DLD1 (cell line): Measurements from ENCODE around the gene IFIT1B.
"Not testable (repeated sequence)": the region's sequence is repeated elsewhere in the genome, so short reads cannot be mapped to it uniquely, and the experiment has no call there.

Source experiments
- in situ Hi-C: cut with HindIII; loops from 2 replicates; pipeline ENCODE4 v1.10.0; 2017; ENCODE audit warnings: low sequenced_read_pairs

IFIT1B gene, protein sequence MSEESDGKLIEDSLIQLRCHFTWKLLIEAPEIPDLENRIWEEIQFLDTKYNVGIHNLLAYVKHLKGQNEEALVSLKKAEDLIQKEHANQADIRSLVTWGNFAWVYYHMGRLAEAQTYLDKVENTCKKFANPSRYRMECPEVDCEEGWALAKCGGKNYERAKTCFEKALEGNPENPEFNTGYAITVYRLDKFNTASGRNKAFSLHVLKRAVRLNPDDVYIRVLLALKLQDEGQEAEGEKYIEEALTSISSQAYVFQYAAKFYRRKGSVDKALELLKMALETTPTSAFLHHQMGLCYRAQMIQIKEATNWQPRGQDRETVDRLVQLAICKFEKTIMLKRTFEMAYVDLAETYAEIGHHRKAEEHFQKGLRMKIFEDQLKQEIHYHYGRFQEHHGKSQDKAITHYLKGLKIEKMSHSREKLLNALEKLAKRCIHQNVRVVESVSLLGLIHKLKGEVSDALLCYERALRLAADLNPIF

GRCh38 chr10:89377705-89378637, at the start of gene IFIT1B:
TSS of gene IFIT1B (plus strand) at chr10:89378056. CDS start at chr10:89378136, 80 bp downstream.
- in situ Hi-C loops: no loop called here

- in situ Hi-C loops: no loop called here
Measured at GRCh38 chr10:89329151-89329550, 48.7 kb upstream of the IFIT1B start.

DNA sequence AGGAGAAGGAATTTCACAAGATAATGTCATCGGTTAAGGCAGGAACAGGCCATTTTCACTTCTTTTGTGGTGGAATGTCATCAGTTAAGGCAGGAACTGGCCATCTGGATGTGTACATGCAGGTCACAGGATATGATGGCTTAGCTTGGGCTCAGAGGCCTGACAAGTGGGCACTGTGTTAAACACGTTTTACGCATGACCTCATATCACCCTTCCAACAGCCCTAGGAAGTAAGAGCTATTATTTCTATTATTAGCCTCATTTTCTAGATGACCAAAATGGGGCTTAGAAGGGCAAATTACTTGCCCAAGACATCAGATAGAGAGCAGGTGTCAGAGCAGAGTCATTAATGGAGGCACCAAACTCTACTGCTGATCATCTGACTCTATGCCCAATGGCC, 47.8 kb upstream of the IFIT1B start:
- in situ Hi-C loops: not testable (repeated sequence)

DNA sequence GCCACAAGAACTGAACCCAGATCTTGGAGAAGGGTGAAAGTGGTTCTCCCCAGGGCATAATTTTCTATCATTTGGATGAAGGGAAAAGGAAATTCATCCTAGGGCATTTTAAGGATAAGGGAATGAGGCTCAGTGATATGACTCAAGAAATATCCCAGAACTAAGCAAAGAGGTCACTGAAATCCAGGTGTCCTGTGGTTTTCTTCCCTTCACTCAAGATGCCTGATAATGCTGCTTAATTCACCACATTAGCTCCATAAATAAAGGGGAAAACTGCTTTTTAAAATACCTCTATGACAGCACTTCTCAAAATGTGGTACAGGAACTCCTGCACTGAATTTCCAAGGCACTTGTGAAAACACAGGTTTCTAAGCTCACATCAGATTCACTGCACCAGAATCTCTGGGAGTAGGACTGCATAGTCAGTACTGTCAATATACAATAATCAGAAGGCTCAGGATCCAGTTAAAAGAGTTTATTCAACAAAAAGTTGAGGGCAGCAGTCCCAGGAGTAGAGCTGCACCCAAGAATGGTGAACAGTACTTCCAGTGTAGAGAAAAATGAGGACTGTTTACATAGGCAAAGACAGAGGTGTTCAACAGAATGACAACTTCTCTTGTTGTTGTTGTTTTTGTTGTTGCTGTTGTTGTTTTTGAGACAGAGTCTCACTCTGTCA, 47.2 kb upstream of the IFIT1B start:
- in situ Hi-C loops: no loop called here

DNA sequence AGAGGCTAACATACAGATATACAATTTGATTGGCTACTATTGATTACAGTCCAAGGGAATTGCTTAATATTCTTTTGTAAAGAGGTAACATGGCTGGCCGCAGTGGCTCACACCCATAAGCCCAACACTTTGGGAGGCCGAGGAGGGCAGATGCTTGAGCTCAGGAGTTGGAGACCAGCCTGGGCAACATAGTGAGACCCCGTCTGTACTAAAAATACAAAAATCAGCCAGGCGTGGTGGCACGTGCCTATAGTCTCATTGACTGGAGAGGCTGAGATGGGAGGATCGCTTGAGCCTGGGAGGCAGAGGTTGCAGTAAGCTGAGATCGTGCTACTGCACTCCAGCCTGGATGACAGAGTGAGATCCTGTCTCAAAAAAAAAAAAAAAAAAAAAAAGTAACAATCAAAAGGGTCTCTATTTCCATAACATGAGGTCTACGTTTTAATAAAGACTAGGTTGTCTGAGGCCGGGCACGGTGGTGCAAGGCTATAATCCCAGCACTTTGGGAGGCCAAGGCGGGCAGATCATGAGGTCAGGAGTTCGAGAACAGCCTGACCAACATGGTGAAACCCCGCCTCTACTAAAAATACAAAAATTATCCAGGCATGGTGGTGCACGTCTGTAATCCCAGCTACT, 46.3 kb upstream of the IFIT1B start:
- in situ Hi-C loops: not testable (repeated sequence)

- in situ Hi-C loops: no loop called here
Measured at GRCh38 chr10:89332123-89332633, 45.7 kb upstream of the IFIT1B start.

DNA sequence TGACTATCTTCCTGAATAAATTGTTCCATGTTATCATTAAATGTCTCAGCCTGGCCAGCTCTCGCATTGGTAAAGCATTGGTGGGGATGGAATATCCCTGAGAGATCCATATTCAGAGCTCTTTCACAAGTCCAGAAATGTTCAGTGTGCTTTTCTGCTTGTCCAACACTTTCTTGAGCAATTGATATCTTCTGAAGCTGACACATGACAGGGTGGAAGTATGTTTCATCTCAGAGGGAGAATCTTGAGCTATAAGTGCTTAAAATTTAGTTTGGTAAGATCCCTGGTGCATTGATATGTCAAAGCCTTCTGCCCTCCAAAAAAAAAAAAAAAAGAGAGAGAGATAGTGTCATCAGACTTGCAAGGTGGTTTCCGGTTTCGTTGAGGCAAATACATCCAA, 42.6 kb upstream of the IFIT1B start:
- in situ Hi-C loops: no loop called here

DNA sequence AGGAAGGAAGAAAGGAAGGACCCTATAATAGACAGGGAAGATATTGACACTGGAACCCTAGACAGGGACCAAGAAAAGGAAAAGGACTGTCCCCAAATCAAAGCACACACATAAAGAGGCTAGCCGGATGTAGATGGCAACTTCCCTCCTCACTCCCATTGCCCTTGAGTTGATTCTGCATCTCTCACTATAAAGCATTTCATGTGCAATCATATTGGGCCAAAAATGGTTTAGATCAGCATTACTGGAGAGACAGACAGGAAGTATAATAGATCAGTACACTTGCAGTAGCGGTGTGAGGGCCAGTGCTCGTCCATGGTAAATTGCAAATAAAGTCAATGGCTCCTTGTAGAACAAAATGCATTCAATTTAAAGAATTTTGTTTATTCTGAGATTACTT, 41.6 kb upstream of the IFIT1B start:
- in situ Hi-C loops: no loop called here

DNA sequence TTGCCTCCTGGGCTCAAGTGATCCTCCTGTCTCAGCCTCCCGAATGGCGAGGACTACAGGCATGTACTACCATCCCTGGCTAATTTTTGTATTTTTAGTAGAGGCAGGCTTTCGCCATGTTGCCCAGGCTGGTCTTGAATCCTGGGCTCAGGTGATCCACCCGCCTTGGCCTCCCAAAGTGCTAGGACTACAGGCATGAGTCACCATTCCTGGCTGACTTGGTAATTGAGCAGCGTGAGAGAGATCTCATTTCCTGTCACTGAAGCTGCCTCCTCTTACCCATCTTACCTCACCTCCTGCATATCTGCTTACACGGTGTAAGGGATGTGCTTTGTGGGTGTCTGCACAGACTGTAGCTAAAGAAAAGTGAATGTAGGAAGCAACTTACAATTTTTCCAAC, 40.4 kb upstream of the IFIT1B start:
- in situ Hi-C loops: no loop called here

- in situ Hi-C loops: no loop called here
Measured at GRCh38 chr10:89338713-89339112, 39.1 kb upstream of the IFIT1B start.

DNA sequence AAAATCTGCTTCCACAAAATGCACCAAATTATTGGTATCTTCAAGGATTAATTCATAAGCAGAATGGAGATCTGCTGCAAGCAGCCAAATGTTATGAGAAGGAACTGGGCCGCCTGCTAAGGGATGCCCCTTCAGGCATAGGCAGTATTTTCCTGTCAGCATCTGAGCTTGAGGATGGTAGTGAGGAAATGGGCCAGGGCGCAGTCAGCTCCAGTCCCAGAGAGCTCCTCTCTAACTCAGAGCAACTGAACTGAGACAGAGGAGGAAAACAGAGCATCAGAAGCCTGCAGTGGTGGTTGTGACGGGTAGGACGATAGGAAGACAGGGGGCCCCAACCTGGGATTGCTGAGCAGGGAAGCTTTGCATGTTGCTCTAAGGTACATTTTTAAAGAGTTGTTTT, 38.0 kb upstream of the IFIT1B start:
- in situ Hi-C loops: no loop called here

DNA sequence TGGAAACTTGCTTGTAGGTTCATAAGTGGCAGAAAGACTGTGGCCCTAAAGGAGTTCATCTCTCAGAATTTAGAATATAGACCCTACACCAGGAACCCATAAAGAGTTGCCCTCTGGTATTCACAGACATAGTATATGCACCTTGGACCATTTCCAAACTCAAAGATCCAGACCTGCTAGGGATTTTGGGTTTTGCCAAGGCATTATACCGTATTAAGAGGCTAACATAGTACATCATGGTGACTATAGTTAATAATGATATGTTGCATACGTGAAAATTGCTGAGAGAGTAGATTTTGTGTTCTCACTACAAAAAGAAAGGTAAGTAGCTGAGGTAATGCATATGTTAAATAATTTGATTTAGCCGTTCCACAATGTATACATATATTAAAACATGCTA, 36.2 kb upstream of the IFIT1B start:
- in situ Hi-C loops: no loop called here

- in situ Hi-C loops: no loop called here
Measured at GRCh38 chr10:89342206-89342958, 35.5 kb upstream of the IFIT1B start.

DNA sequence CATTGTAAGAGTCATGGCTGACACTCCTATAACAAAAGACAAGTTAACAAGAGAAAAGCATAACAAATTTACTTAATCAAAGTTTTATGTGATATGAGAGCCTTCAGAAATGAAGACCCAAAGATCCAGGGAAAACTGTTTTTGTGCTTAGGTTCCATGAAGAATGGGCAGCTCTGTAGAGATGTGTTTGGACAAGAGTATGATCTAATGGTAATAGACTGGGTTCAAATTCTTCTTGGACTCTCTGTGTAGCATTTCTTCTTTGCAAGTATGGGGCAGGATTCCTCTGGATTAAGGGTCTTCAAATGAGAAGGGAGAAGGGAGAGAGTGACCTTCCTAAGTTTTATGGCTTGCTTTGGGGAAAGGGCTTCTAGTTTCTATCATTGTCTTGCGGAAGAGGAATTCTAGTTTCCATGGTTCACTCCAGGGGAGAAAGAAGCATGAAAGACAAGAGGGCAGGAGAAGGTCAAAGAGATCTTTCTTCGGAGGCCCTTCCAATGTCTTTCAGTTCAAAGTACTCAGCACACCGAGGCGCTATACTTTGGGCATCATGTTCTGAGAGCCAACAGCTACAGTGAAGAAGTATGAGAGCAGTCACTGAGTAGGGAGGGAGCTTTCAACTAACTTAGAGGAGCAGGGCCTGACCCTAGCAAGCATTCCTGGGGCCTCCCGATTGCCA, 34.6 kb upstream of the IFIT1B start:
- in situ Hi-C loops: no loop called here

GRCh38 chr10:89344156-89344555, 33.7 kb upstream of the IFIT1B start:
- in situ Hi-C loops: no loop called here

DNA sequence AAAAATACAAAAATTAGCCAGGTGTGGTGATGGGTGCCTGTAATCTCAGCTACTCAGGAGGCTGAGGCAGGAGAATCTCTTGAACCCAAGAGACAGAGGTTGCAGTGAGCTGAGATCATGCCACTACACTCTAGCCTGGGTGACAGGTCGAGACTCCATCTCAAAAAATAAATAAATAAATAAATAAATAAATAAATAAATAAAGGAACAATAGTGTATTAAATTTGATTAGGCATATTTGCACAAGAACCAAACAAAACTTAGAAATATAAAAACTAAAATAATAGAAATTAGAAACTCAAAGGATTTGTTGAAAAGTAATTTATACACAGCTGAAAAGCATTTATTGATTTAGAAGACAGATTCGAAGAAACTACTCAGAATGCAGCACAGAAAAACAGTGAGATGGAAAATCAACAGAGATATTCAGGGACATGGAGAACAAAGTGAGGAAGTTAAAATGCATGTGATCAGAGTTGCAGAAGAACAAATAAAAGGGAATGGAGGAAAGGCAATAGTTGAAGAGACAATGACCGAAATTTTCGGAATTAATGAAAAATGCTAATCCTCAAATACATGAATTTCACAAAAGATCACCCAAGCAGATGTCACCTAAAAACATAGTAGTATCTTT, 32.4 kb upstream of the IFIT1B start:
- in situ Hi-C loops: no loop called here

DNA sequence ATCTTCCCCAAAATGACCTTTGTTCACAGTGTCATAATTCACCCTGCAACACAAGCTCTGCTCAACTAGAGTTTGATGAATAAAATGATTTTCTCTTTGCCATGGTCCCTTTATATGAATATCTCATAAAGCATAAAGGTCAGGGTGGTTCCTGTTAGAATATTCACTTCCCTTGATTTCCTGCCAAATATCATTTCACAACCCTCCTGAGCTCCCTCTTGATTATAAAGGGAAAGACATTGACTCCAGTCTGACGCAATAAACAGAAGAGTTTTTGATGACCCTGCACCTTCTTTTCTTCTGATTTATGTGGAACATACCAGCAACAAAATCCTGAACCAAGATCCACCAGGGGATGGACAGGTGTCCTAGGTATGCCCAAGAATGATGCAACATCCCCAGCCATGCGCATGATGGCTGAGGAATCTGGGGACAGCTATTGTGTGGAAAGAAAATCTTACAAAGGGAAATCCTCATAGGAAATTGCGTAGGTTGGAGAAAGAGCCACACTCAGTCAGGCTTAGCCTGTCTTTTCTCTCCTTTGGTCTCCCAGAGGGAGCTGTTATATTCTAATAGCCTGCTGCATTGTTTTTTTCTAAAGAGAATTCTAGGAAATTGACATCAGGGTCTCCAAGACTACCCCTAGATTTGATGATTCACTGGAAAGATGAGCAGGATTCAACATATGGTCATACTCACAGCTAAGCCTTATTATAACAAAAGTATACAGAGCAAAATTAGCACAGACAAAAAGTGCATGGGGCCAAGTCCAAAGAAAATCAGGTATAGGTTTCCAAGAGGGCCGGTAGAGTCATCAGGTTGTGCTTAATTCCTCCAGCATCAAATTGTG, 31.2 kb upstream of the IFIT1B start:
- in situ Hi-C loops: no loop called here
